Measurements from ENCODE around the gene OR7A5. TPM values are rescaled to one million over a fixed set of nuclear protein-coding genes. Genes with fewer than 3 reads are reported as not detected.

The OR7A5 gene
- total RNA-seq, 2 donors from 2014 or later = not detected

- Histone ChIP-seq H3K4me3 (no peak overlapping the region), H3K4me1 (no peaks in the 10 kb centered on the region), H3K9me3 (no peaks in the 10 kb centered on the region), H3K27ac (no peak overlapping the region), H3K27me3 (no peaks in the 10 kb centered on the region), H3K36me3 (no peaks in the 10 kb centered on the region)
- DNase-seq (ENCODE audit: low spot score) = no peak
- TF ChIP-seq, protein P1, sequence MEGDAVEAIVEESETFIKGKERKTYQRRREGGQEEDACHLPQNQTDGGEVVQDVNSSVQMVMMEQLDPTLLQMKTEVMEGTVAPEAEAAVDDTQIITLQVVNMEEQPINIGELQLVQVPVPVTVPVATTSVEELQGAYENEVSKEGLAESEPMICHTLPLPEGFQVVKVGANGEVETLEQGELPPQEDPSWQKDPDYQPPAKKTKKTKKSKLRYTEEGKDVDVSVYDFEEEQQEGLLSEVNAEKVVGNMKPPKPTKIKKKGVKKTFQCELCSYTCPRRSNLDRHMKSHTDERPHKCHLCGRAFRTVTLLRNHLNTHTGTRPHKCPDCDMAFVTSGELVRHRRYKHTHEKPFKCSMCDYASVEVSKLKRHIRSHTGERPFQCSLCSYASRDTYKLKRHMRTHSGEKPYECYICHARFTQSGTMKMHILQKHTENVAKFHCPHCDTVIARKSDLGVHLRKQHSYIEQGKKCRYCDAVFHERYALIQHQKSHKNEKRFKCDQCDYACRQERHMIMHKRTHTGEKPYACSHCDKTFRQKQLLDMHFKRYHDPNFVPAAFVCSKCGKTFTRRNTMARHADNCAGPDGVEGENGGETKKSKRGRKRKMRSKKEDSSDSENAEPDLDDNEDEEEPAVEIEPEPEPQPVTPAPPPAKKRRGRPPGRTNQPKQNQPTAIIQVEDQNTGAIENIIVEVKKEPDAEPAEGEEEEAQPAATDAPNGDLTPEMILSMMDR (IDR thresholded peaks at IDR 0.05) = no peak
Observed at GRCh38 chr19:14817052-14817451, 17.9 kb downstream of the OR7A5 start.

GRCh38 chr19:14814982-14815652 is 19.9 kb downstream of the OR7A5 start:
- TF ChIP-seq, protein P1 (IDR thresholded peaks at IDR 0.05) = no peak
- Histone ChIP-seq H3K27me3 (no peaks in the 10 kb centered on the region), H3K4me1 (no peaks in the 10 kb centered on the region)

GRCh38 chr19:14809272-14810057 is 25.5 kb downstream of the OR7A5 start:
- H3K4me1 ChIP-seq = no peaks in the 10 kb centered on the region
- no peaks in the 10 kb centered on the region for H3K9me3 ChIP-seq
- DNase-seq (ENCODE audit: low spot score) = no peak
- no peaks in the 10 kb centered on the region for H3K27me3 ChIP-seq
- H3K27ac ChIP-seq = no peak overlapping the region
- TF ChIP-seq, protein P1 (IDR thresholded peaks at IDR 0.05) = no peak
- no peak overlapping the region for H3K4me3 ChIP-seq
- no peaks in the 10 kb centered on the region for H3K36me3 ChIP-seq

More at GRCh38 chr19:14814982-14815652, 19.9 kb downstream of the OR7A5 start:
- Histone ChIP-seq H3K9me3 (no peaks in the 10 kb centered on the region), H3K36me3 (no peaks in the 10 kb centered on the region), H3K4me3 (no peak overlapping the region), H3K27ac (no peak overlapping the region)
- no peak for DNase-seq (ENCODE audit: low spot score)

- no peak overlapping the region for H3K27ac ChIP-seq
- TF ChIP-seq, protein P1 (IDR thresholded peaks at IDR 0.05) = no peak
Observed at GRCh38 chr19:14804765-14805164, 30.2 kb downstream of the OR7A5 start.

DNA sequence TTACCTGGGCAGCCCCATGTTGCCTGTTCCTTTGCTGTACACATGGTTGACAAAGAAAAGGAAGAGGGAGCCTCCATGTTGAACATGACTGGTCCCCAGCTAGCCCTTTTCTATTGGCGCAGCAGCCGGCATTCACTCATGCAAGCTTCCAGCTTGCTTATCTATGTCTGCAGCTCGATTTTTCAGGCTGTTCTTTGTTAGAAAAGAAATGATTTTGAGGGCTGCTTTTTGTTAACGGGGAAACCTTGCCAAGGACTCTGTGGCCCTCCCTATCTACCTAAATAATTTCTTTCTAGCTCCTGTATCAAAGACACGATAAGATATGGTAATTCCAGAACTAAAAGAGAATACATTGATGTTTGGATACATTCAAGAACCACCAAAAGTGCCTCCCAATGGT is 36.2 kb downstream of the OR7A5 start:
- TF ChIP-seq, protein P1 (IDR thresholded peaks at IDR 0.05) = no peak
- DNase-seq (ENCODE audit: low spot score) = no peak
- Histone ChIP-seq H3K27ac (no peak overlapping the region), H3K27me3 (no peaks in the 10 kb centered on the region), H3K36me3 (no peaks in the 10 kb centered on the region), H3K9me3 (no peaks in the 10 kb centered on the region), H3K4me1 (no peaks in the 10 kb centered on the region), H3K4me3 (no peak overlapping the region)

More at GRCh38 chr19:14804765-14805164, 30.2 kb downstream of the OR7A5 start:
- H3K4me1 ChIP-seq = no peaks in the 10 kb centered on the region
- no peaks in the 10 kb centered on the region for H3K36me3 ChIP-seq
- no peaks in the 10 kb centered on the region for H3K27me3 ChIP-seq
- H3K4me3 ChIP-seq = no peak overlapping the region
- DNase-seq (ENCODE audit: low spot score) = no peak
- no peaks in the 10 kb centered on the region for H3K9me3 ChIP-seq

Measured in right atrium auricular region (tissue), 2 donors.